Neutrophil (primary cell): Measurements from ENCODE around the gene SUGCT.

Experiments
- H3K27ac ChIP-seq: fragments of 200-600 bp; sonication (generic); 2 replicates; pipeline ENCODE4 v1.5.1; 2016; ENCODE audit warnings: mild to moderate bottlenecking, moderate library complexity
- H3K27me3 ChIP-seq: fragments of 200-600 bp; sonication (generic); 2 replicates; pipeline ENCODE4 v1.6.0; 2016; ENCODE audit warnings: mild to moderate bottlenecking
- H3K36me3 ChIP-seq: fragments of 200-600 bp; sonication (generic); 2 replicates; pipeline ENCODE4 v1.5.1; 2017
- H3K4me1 ChIP-seq, 2 experiments: fragments of 200-600 bp in 1 of 2; sonication (generic) in 1 of 2; 1 replicate in 1 of 2; 2 replicates in 1 of 2; pipeline versions ENCODE4 v1.5.1 to v1.6.1; 2013 to 2016; ENCODE audit warnings: low read depth in 1 of 2, low read length in 1 of 2, mild to moderate bottlenecking in 1 of 2, moderate library complexity in 1 of 2; ENCODE audit not compliant: control insufficient read depth in 1 of 2, insufficient read depth in 1 of 2
- H3K4me3 ChIP-seq, 2 experiments: fragments of 200-600 bp in 1 of 2; sonication (generic) in 1 of 2; 1 replicate in 1 of 2; 2 replicates in 1 of 2; pipeline ENCODE4 v1.5.1; 2013 to 2016; ENCODE audit warnings: low read depth in 1 of 2, low read length in 1 of 2, mild to moderate bottlenecking in 1 of 2, moderate library complexity in 1 of 2
- H3K9me3 ChIP-seq: fragments of 200-600 bp; sonication (generic); 2 replicates; pipeline ENCODE4 v1.5.1; 2016
- TF ChIP-seq, protein P1 (sequence below): fragments of 200-600 bp; sonication (generic); IDR thresholded peaks from 2 replicates; pipeline ENCODE4 v1.5.1; 2016; ENCODE audit warnings: antibody characterized with exemption

SUGCT gene

DNA sequence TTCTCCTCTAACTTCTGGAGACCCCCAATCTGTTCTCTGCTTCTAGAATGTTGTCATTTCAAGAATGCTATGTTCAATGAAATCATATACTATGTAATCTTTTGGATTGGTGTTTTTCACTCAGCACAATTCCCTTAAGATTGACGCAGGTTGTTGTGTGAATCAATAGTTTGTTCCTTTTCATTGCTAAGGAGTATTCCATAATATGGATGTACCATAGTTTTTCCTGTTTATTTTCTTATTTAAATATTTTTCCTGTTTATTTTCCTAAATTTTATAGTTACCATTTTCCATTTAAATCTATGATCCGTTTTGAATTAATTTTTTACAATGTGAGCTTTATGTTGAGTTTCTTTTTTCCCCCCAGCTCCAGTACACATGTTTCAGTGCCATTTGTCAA is 604.5 kb downstream of the SUGCT start:
- TF ChIP-seq, protein P1, sequence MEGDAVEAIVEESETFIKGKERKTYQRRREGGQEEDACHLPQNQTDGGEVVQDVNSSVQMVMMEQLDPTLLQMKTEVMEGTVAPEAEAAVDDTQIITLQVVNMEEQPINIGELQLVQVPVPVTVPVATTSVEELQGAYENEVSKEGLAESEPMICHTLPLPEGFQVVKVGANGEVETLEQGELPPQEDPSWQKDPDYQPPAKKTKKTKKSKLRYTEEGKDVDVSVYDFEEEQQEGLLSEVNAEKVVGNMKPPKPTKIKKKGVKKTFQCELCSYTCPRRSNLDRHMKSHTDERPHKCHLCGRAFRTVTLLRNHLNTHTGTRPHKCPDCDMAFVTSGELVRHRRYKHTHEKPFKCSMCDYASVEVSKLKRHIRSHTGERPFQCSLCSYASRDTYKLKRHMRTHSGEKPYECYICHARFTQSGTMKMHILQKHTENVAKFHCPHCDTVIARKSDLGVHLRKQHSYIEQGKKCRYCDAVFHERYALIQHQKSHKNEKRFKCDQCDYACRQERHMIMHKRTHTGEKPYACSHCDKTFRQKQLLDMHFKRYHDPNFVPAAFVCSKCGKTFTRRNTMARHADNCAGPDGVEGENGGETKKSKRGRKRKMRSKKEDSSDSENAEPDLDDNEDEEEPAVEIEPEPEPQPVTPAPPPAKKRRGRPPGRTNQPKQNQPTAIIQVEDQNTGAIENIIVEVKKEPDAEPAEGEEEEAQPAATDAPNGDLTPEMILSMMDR = no peak
- H3K4me1 ChIP-seq = no peaks in the 10 kb centered on the region

GRCh38 chr7:40742270-40742669 is 607.5 kb downstream of the SUGCT start:
- no peaks in the 10 kb centered on the region for H3K27me3 ChIP-seq
- H3K9me3 ChIP-seq = no peaks in the 10 kb centered on the region
- H3K27ac ChIP-seq = no peak overlapping the region
- H3K4me3 ChIP-seq = no peak overlapping the region
- no peaks in the 10 kb centered on the region for H3K4me1 ChIP-seq
- TF ChIP-seq, protein P1 = no peak
- H3K36me3 ChIP-seq = no peaks in the 10 kb centered on the region

More for the DNA sequence above, 604.5 kb downstream of the SUGCT start:
- Histone ChIP-seq H3K36me3 (no peaks in the 10 kb centered on the region), H3K27me3 (no peaks in the 10 kb centered on the region), H3K27ac (no peak overlapping the region), H3K9me3 (no peaks in the 10 kb centered on the region), H3K4me3 (no peak overlapping the region)

DNA sequence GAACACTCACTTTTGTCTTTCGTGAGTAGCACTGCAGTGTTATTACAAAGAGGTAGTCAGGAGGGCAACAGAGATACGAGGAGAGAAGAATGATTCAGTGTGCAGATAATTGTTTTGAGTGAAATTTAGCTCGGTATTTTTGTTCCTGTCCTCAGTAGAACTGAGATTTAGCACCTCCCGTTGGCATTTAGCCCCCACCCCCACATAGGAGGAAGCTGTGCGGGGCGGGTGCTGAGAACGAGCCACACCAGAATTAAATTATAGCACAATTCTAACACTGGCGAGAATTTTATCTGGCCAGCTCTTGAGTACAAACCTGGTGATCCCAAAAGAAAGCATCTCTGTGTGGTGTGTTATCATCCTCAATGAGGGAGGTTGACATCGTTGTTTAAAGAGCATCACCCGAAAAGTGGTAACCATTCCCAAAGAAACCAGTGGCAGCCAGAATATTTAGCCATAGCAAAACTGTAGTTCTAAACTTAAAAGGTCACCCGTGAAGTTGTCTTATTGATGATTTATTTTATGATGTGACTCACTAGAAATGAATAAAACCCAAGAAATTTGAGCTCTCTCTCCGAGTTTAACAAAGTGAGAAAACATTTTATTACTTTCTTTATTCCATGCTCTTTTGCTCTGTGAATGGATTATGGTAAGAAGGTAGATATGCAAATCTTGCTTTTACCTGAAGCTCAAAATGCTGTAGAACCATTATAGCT is 612.2 kb downstream of the SUGCT start:
- no peaks in the 10 kb centered on the region for H3K9me3 ChIP-seq
- H3K36me3 ChIP-seq = no peaks in the 10 kb centered on the region
- H3K27me3 ChIP-seq = no peaks in the 10 kb centered on the region
- no peak overlapping the region for H3K4me3 ChIP-seq
- TF ChIP-seq, protein P1 = no peak
- H3K27ac ChIP-seq = no peak overlapping the region
- no peaks in the 10 kb centered on the region for H3K4me1 ChIP-seq

DNA sequence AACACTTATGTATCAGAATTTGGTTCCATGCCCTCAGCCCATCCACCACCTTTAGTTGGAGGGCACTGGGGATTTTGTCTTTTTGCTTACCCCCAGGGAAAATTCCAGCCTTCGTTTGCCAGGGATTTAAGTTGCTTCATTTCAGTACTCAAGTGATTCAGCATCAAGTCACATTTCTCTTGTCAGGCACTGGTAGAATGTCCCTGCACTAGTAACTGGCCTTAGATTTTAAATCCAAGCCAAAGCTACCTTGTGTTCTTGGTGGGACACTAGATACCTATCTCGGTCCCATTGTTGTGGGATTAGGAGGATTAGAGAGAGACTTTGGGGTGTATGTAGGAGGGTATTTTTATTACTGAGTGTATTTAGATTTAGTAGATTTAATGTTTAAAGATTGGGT is 613.1 kb downstream of the SUGCT start:
- no peaks in the 10 kb centered on the region for H3K9me3 ChIP-seq
- no peaks in the 10 kb centered on the region for H3K36me3 ChIP-seq
- H3K27ac ChIP-seq = no peak overlapping the region
- TF ChIP-seq, protein P1 = no peak
- H3K27me3 ChIP-seq = no peaks in the 10 kb centered on the region
- H3K4me3 ChIP-seq = no peak overlapping the region
- no peaks in the 10 kb centered on the region for H3K4me1 ChIP-seq

GRCh38 chr7:40749877-40750276 is 615.1 kb downstream of the SUGCT start:
- Histone ChIP-seq H3K27ac (no peak overlapping the region), H3K4me1 (no peaks in the 10 kb centered on the region), H3K9me3 (no peaks in the 10 kb centered on the region), H3K4me3 (no peak overlapping the region), H3K36me3 (no peaks in the 10 kb centered on the region), H3K27me3 (no peaks in the 10 kb centered on the region)
- TF ChIP-seq, protein P1 = no peak
